ENCODE measurements around the gene NDUFS7.

DNA sequence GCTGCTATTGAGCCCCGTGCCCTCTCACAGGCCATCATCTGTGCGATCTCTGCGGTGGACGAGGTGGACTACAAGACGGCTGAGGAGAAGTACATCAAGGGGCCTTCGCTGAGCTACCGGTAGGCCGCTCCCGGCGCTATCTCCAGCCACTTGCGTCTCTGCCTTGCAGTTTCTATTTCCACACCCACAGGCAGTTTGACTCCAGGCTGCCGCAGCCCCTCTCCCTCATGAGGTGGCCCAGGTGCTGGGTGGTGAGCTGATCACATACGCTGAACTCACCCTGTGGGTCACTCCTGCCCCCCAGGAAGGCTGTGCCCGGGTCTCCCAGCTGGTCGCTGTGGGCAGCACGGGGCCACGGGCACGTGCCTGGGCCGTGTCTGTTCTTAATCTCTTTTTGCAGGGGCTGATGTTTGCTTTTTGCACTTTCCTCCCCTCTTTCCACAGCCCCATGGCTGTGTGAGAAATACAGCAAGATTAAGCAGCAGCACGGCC, 10.6 kb upstream of the NDUFS7 start:
- TF ChIP-seq YY1 (IDR thresholded peaks at IDR 0.05; ENCODE audit: insufficient read depth, insufficient read length) (no peak), ZNF274 (IDR thresholded peaks at IDR 0.05; ENCODE audit: low read depth, low read length) (no peak)

All from NT2/D1 (cell line).